Measurements from ENCODE around the gene PXK. TPM values are rescaled to one million over a fixed set of nuclear protein-coding genes. Genes with fewer than 3 reads are reported as not detected.

The PXK gene
- total RNA-seq, 1 experiment from 2014 or later, result 4.4 TPM

DNA sequence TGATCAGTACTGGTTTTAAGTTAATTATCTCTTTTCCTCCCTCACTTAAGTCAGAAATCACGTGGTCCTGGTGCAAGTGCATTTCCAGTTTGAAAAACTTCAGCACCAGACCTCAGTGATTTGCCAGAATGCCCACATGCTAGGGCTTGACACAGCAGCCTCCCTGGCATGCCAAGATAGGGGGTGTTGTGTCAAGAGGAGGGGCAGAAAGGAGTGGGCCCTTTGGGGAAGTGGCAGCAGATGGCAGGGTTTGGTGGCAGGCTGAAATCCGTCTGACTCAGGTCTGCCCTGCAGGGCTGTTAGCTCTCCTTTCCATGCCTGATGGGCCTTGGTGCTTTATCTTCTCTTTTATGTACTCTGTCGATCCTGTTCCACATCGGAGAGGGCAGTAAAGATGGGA, 23.4 kb downstream of the PXK start:
- CTCF ChIA-PET, result no interaction called here
- H3K27me3 ChIP-seq (ENCODE audit: insufficient read depth, low read depth), result no peaks in the 10 kb centered on the region
- no peaks in the 10 kb centered on the region for H3F3A ChIP-seq (ENCODE audit: insufficient read depth, low read depth)
- H3K4me2 ChIP-seq, result no peak overlapping the region
- no peaks in the 10 kb centered on the region for H3K79me2 ChIP-seq (ENCODE audit: low read depth)
- POLR2A ChIA-PET (ENCODE audit: unreplicated experiment), result interaction anchor here (0.6 kb wide), 1 partner anchor 50 kb away, joined by 5 read pairs; the partner anchor contains the start of gene RPP14
- DNase-seq, result no peak
- H3K4me3 ChIP-seq, result no peak overlapping the region
- TF ChIP-seq, protein P1, sequence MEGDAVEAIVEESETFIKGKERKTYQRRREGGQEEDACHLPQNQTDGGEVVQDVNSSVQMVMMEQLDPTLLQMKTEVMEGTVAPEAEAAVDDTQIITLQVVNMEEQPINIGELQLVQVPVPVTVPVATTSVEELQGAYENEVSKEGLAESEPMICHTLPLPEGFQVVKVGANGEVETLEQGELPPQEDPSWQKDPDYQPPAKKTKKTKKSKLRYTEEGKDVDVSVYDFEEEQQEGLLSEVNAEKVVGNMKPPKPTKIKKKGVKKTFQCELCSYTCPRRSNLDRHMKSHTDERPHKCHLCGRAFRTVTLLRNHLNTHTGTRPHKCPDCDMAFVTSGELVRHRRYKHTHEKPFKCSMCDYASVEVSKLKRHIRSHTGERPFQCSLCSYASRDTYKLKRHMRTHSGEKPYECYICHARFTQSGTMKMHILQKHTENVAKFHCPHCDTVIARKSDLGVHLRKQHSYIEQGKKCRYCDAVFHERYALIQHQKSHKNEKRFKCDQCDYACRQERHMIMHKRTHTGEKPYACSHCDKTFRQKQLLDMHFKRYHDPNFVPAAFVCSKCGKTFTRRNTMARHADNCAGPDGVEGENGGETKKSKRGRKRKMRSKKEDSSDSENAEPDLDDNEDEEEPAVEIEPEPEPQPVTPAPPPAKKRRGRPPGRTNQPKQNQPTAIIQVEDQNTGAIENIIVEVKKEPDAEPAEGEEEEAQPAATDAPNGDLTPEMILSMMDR (conservative IDR thresholded peaks at IDR 0.05), result no peak
- no peak for TF ChIP-seq EZH2 (IDR thresholded peaks at IDR 0.05; ENCODE audit: low read depth)
- H3K4me1 ChIP-seq (replicated peaks; ENCODE audit: insufficient read depth), result peaks cover 2% of the 10 kb centered on the region
- H3K36me3 ChIP-seq (ENCODE audit: low read depth), result no peaks in the 10 kb centered on the region
- intact Hi-C loops (cut with micrococcal nuclease; ENCODE audit: unreplicated experiment), result no loop called here
- no peaks in the 10 kb centered on the region for H3K9me2 ChIP-seq (ENCODE audit: insufficient read depth)
- no peak overlapping the region for H3K27ac ChIP-seq
- BruUV-seq (replicated peaks), result no TSS peak
- no peak overlapping the region for H2AFZ ChIP-seq
- no peaks in the 10 kb centered on the region for H3K9me3 ChIP-seq (ENCODE audit: insufficient read depth, low read depth)
- H4K20me1 ChIP-seq (ENCODE audit: insufficient read depth), result no peaks in the 10 kb centered on the region

DNA sequence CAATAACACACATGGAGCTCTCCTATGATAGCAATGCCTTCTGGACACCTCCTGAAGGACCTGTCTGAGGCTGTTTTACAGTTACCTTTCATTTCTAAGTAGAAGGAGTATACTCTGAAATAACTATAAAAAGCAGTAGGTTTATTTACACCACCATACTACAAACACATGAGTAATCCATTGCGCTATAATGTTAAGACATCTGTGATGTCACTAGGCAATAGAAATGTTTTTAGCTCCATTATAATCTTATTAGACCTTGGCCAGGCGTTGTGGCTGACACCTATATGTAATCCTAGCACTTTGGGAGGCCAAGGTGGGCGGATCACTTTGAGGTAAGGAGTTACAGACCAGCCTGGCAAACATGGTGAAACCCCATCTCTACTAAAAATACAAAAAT, 24.7 kb downstream of the PXK start:
- Histone ChIP-seq H3K9me3 (ENCODE audit: insufficient read depth, low read depth) (no peaks in the 10 kb centered on the region), H3K4me1 (replicated peaks; ENCODE audit: insufficient read depth) (no peaks in the 10 kb centered on the region), H3K27ac (no peak overlapping the region), H3K4me2 (no peak overlapping the region), H4K20me1 (ENCODE audit: insufficient read depth) (no peaks in the 10 kb centered on the region), H3K9me2 (ENCODE audit: insufficient read depth) (no peaks in the 10 kb centered on the region), H3F3A (ENCODE audit: insufficient read depth, low read depth) (no peaks in the 10 kb centered on the region; the same call in 1 of the 2 replicates), H3K4me3 (no peak overlapping the region), H3K27me3 (ENCODE audit: insufficient read depth, low read depth) (no peaks in the 10 kb centered on the region), H2AFZ (no peak overlapping the region), H3K79me2 (ENCODE audit: low read depth) (no peaks in the 10 kb centered on the region), H3K36me3 (ENCODE audit: low read depth) (no peaks in the 10 kb centered on the region)
- BruUV-seq (replicated peaks), result no TSS peak
- CTCF ChIA-PET, result no interaction called here
- DNase-seq, result no peak
- no peak for TF ChIP-seq EZH2 (IDR thresholded peaks at IDR 0.05; ENCODE audit: low read depth)
- TF ChIP-seq, protein P1 (conservative IDR thresholded peaks at IDR 0.05), result no peak
- intact Hi-C loops (cut with micrococcal nuclease; ENCODE audit: unreplicated experiment), result no loop called here
- POLR2A ChIA-PET (ENCODE audit: unreplicated experiment), result no interaction called here

DNA sequence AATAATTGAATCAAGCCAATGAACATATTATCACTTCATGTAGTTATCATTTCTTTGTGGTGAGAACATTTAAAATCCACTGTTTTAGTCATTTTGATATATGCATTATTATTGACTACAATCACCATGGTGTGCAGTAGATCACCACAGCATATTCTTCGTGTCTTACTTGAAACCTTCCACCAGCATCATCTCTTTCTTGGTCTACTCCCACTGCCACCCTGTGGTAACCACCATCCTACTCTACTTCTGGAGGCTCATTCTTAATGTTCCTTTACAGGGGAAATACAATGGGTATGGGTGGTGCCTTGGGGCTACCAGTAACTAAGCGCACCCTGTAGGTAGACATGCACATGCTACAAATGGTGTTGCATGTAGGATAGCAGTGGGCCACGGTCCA, 25.4 kb downstream of the PXK start:
- POLR2A ChIA-PET (ENCODE audit: unreplicated experiment), result no interaction called here
- Histone ChIP-seq H4K20me1 (ENCODE audit: insufficient read depth) (no peaks in the 10 kb centered on the region), H3F3A (ENCODE audit: insufficient read depth, low read depth) (no peaks in the 10 kb centered on the region; the same call in 1 of the 2 replicates), H3K4me1 (replicated peaks; ENCODE audit: insufficient read depth) (no peaks in the 10 kb centered on the region), H3K4me3 (no peak overlapping the region), H3K79me2 (ENCODE audit: low read depth) (no peaks in the 10 kb centered on the region), H3K9me3 (ENCODE audit: insufficient read depth, low read depth) (no peaks in the 10 kb centered on the region), H3K27ac (no peak overlapping the region), H3K4me2 (no peak overlapping the region), H3K36me3 (ENCODE audit: low read depth) (no peaks in the 10 kb centered on the region), H3K27me3 (ENCODE audit: insufficient read depth, low read depth) (no peaks in the 10 kb centered on the region), H3K9me2 (ENCODE audit: insufficient read depth) (no peaks in the 10 kb centered on the region), H2AFZ (no peak overlapping the region)
- no peak for DNase-seq
- TF ChIP-seq, protein P1 (conservative IDR thresholded peaks at IDR 0.05), result no peak
- TF ChIP-seq EZH2 (IDR thresholded peaks at IDR 0.05; ENCODE audit: low read depth), result no peak
- CTCF ChIA-PET, result no interaction called here
- intact Hi-C loops (cut with micrococcal nuclease; ENCODE audit: unreplicated experiment), result no loop called here
- no TSS peak for BruUV-seq (replicated peaks)
